IMR-90 (cell line): ENCODE measurements around the gene CLSTN1. TPM values are rescaled to one million over a fixed set of nuclear protein-coding genes. Genes with fewer than 3 reads are reported as not detected.
A peak's percentile ranks its signal among the peaks of the same experiment; 100 is the strongest.

Experiments used
- ATAC-seq: fragments of 200-7000 bp; cut with Tn5 transposase; 2 replicates; pipeline ENCODE4 v1.9.1; 2020; ENCODE audit warnings: low read depth, mild to moderate bottlenecking, moderate library complexity
- BruUV-seq: library from RNA; stranded (reverse); fragments of 400-500 nt; replicated peaks from 2 replicates; lab custom pipeline; 2021; lab: Mats Ljungman, UMichigan
- CTCF ChIA-PET: fragments of 300-600 bp; formaldehyde crosslinking; extraction: SDS; loops from one replicate; lab custom pipeline; 2021; ENCODE audit warnings: antibody characterized with exemption; lab: Yijun Ruan, JAX
- POLR2A ChIA-PET: fragments of 300-600 bp; sonication (Branson Sonifier 250); formaldehyde crosslinking; loops from one replicate; lab custom pipeline; 2022; ENCODE audit warnings: antibody characterized with exemption; ENCODE audit not compliant: unreplicated experiment; lab: Charles Lee
- DNase-seq: peaks from one replicate; pipeline ENCODE4 v3.0.0; 2013
- H2AFZ ChIP-seq: replicated peaks from 2 replicates; pipeline ENCODE3; 2013; ENCODE audit warnings: low read length, mild to moderate bottlenecking; ENCODE audit not compliant: poor library complexity
- H2AK5ac ChIP-seq: 2 replicates; pipeline ENCODE4 v1.6.1; 2013; ENCODE audit warnings: low read depth, low read length, inconsistent platforms
- H2AK9ac ChIP-seq: replicated peaks from 2 replicates; pipeline ENCODE3; 2013; ENCODE audit warnings: mild to moderate bottlenecking, low read depth, low read length, moderate library complexity; ENCODE audit not compliant: poor library complexity
- H2BK120ac ChIP-seq: 2 replicates; pipeline ENCODE4 v1.6.1; 2013; ENCODE audit warnings: low read depth, low read length, inconsistent platforms
- H2BK15ac ChIP-seq: 3 replicates; pipeline ENCODE4 v1.6.1; 2013; ENCODE audit warnings: low read depth, low read length, inconsistent platforms
- H2BK20ac ChIP-seq: 2 replicates; pipeline ENCODE4 v1.6.1; 2013; ENCODE audit warnings: low read depth, mild to moderate bottlenecking, inconsistent platforms, low read length, moderate library complexity
- H2BK5ac ChIP-seq: 2 replicates; pipeline ENCODE4 v1.6.1; 2013; ENCODE audit warnings: mild to moderate bottlenecking, low read depth, low read length, inconsistent platforms; ENCODE audit not compliant: poor library complexity, severe bottlenecking
- H3K14ac ChIP-seq: replicated peaks from 2 replicates; pipeline ENCODE4 v1.6.1; 2013; ENCODE audit warnings: low read depth, low read length, inconsistent platforms
- H3K18ac ChIP-seq: 2 replicates; pipeline ENCODE4 v1.6.1; 2013; ENCODE audit warnings: low read depth, low read length, control low read depth
- H3K23ac ChIP-seq: 2 replicates; pipeline ENCODE4 v1.6.1; 2013; ENCODE audit warnings: low read depth, low read length, inconsistent platforms
- H3K27ac ChIP-seq: 2 replicates; pipeline ENCODE4 v1.5.1; 2013; ENCODE audit warnings: mild to moderate bottlenecking, control low read depth, low read length; ENCODE audit not compliant: insufficient read depth
- H3K27me3 ChIP-seq: 2 replicates; pipeline ENCODE4 v1.6.1; 2013; ENCODE audit warnings: low read length; ENCODE audit not compliant: control insufficient read depth, insufficient read depth
- H3K36me3 ChIP-seq: 2 replicates; pipeline ENCODE4 v1.6.1; 2013; ENCODE audit warnings: low read length, mixed read lengths; ENCODE audit not compliant: control insufficient read depth, insufficient read depth
- H3K4ac ChIP-seq: 2 replicates; pipeline ENCODE4 v1.6.1; 2013; ENCODE audit warnings: low read depth, low read length, inconsistent platforms
- H3K4me1 ChIP-seq: 2 replicates; pipeline ENCODE4 v1.6.1; 2013; ENCODE audit warnings: low read length, mixed read lengths; ENCODE audit not compliant: control insufficient read depth, insufficient read depth
- H3K4me2 ChIP-seq: 2 replicates; pipeline ENCODE4 v1.6.1; 2013; ENCODE audit warnings: low read depth, mild to moderate bottlenecking, control low read depth, low read length, moderate library complexity
- H3K4me3 ChIP-seq: 2 replicates; pipeline ENCODE4 v1.5.1; 2013; ENCODE audit warnings: low read depth, mild to moderate bottlenecking, control low read depth, low read length, moderate library complexity; ENCODE audit not compliant: insufficient read depth
- H3K56ac ChIP-seq: 2 replicates; pipeline ENCODE4 v1.6.1; 2013; ENCODE audit warnings: low read length, inconsistent platforms; ENCODE audit not compliant: insufficient read depth; ENCODE audit errors: extremely low read depth
- H3K79me1 ChIP-seq, 2 experiments: 2 replicates each; pipeline ENCODE4 v1.6.1; 2013; ENCODE audit warnings: low read length in 2 of 2, inconsistent platforms in 1 of 2, low read depth in 1 of 2
- H3K9ac ChIP-seq: 2 replicates; pipeline ENCODE4 v1.6.1; 2013; ENCODE audit warnings: low read depth, low read length, control low read depth
- H3K9me1 ChIP-seq: 2 replicates; pipeline ENCODE4 v1.6.1; 2013; ENCODE audit warnings: low read length, inconsistent platforms; ENCODE audit not compliant: insufficient read depth
- H3K9me3 ChIP-seq: 2 replicates; pipeline ENCODE4 v1.6.1; 2013; ENCODE audit warnings: low read length; ENCODE audit not compliant: control insufficient read depth, insufficient read depth
- H4K20me1 ChIP-seq: 2 replicates; pipeline ENCODE4 v1.6.1; 2013; ENCODE audit warnings: low read length, inconsistent platforms; ENCODE audit not compliant: insufficient read depth
- H4K5ac ChIP-seq: 2 replicates; pipeline ENCODE4 v1.6.1; 2013; ENCODE audit warnings: mild to moderate bottlenecking, low read depth, low read length, control low read depth
- H4K8ac ChIP-seq, 2 experiments: 2 replicates each; pipeline ENCODE4 v1.6.1; 2013; ENCODE audit warnings: low read depth in 2 of 2, low read length in 2 of 2, control low read depth in 1 of 2, inconsistent platforms in 1 of 2
- H4K91ac ChIP-seq: 2 replicates; pipeline ENCODE4 v1.6.1; 2013; ENCODE audit warnings: low read depth, low read length, inconsistent platforms; ENCODE audit not compliant: insufficient read depth
- BHLHE40 ChIP-seq: fragments of 150-350 bp; IDR thresholded peaks from 2 replicates; pipeline ENCODE4 v1.6.1; 2016; ENCODE audit warnings: mild to moderate bottlenecking, low read depth, low read length
- CEBPB ChIP-seq: IDR thresholded peaks from 2 replicates; pipeline ENCODE4 v1.6.1; 2012; ENCODE audit warnings: low read depth, low read length, improper control_type of control experiment
- CHD1 ChIP-seq: IDR thresholded peaks from 2 replicates; pipeline ENCODE4 v1.6.1; 2012; ENCODE audit warnings: low read depth, low read length, improper control_type of control experiment
- FOS ChIP-seq: fragments of 150-350 bp; IDR thresholded peaks from 2 replicates; pipeline ENCODE4 v1.6.1; 2016; ENCODE audit warnings: low read depth, low read length
- MAFK ChIP-seq: IDR thresholded peaks from 2 replicates; pipeline ENCODE4 v1.6.1; 2012; ENCODE audit warnings: low read depth, low read length, improper control_type of control experiment
- MAZ ChIP-seq: IDR thresholded peaks from 2 replicates; pipeline ENCODE4 v1.6.1; 2012; ENCODE audit warnings: low read depth, mild to moderate bottlenecking, low read length, improper control_type of control experiment, moderate library complexity, borderline replicate concordance
- MXI1 ChIP-seq: IDR thresholded peaks from 2 replicates; pipeline ENCODE4 v1.6.1; 2012; ENCODE audit warnings: low read depth, mild to moderate bottlenecking, low read length, moderate library complexity, borderline replicate concordance
- NFE2L2 ChIP-seq: fragments of 150-350 bp; IDR thresholded peaks from 2 replicates; pipeline ENCODE4 v1.6.1; 2016; ENCODE audit warnings: low read depth, mild to moderate bottlenecking, low read length
- POLR2A ChIP-seq: IDR thresholded peaks from 2 replicates; pipeline ENCODE4 v1.6.1; 2012; ENCODE audit warnings: mild to moderate bottlenecking, low read depth, low read length
- RAD21 ChIP-seq: IDR thresholded peaks from 2 replicates; pipeline ENCODE4 v1.6.1; 2012; ENCODE audit warnings: low read length, improper control_type of control experiment
- RCOR1 ChIP-seq: IDR thresholded peaks from 2 replicates; pipeline ENCODE4 v1.6.1; 2012; ENCODE audit warnings: mild to moderate bottlenecking, low read length, improper control_type of control experiment; ENCODE audit not compliant: insufficient replicate concordance
- RFX5 ChIP-seq: IDR thresholded peaks from 2 replicates; pipeline ENCODE4 v1.8.0; 2012; ENCODE audit warnings: low read depth, mild to moderate bottlenecking, low read length, moderate library complexity
- SMC3 ChIP-seq: fragments of 150-350 bp; IDR thresholded peaks from 2 replicates; pipeline ENCODE4 v1.6.1; 2016; ENCODE audit warnings: low read depth, mild to moderate bottlenecking, antibody characterized with exemption, low read length, moderate library complexity
- dilution Hi-C: fragments of 300-500 bp; cut with HindIII; formaldehyde crosslinking; loops from one replicate; pipeline ENCODE4 v1.14.3; 2018; ENCODE audit warnings: low sequenced_read_pairs; ENCODE audit not compliant: unreplicated experiment
- in situ Hi-C: fragments of 300-500 bp; cut with MboI; formaldehyde crosslinking; loops from 3 replicates; pipeline ENCODE4 v1.14.3; 2019; ENCODE audit warnings: low sequenced_read_pairs, inconsistent platforms, mixed read lengths
- intact Hi-C: fragments of 100-400 bp; cut with micrococcal nuclease; formaldehyde crosslinking; loops from 2 replicates; pipeline ENCODE4 v1.10.0; 2022
- polyA plus RNA-seq, 3 experiments: library from polyadenylated mRNA; depleted of rRNA; stranded (reverse); fragments of >200 nt; gene quantifications; 2 replicates each; pipeline ENCODE4 v1.2.3, GENCODE V29; 2012; ENCODE audit warnings: low replicate concordance in 1 of 3
- total RNA-seq: library from RNA; depleted of rRNA; stranded (reverse); fragments of >200 nt; gene quantifications from 2 replicates; pipeline ENCODE4 v1.2.3, GENCODE V29; 2012
- TF ChIP-seq, protein P1 (sequence below): fragments of 150-350 bp; IDR thresholded peaks from 2 replicates; pipeline ENCODE4 v1.6.1; 2016; ENCODE audit warnings: low read depth, mild to moderate bottlenecking, low read length, moderate library complexity, borderline replicate concordance
- TF ChIP-seq, protein P2 (sequence below): conservative IDR thresholded peaks from 2 replicates; pipeline ENCODE4 v1.5.1; 2012; ENCODE audit warnings: mild to moderate bottlenecking, low read depth, low read length, improper control_type of control experiment
- TF ChIP-seq, protein P3 (sequence below): fragments of 150-350 bp; IDR thresholded peaks from 2 replicates; pipeline ENCODE4 v1.6.1; 2017; ENCODE audit warnings: mild to moderate bottlenecking, antibody characterized with exemption, low read length, low read depth

The CLSTN1 gene
- total and polyA plus RNA-seq, 2 of the 4 experiments (the other 2 are of a cell fraction): 30.1 to 72.2 TPM

DNA sequence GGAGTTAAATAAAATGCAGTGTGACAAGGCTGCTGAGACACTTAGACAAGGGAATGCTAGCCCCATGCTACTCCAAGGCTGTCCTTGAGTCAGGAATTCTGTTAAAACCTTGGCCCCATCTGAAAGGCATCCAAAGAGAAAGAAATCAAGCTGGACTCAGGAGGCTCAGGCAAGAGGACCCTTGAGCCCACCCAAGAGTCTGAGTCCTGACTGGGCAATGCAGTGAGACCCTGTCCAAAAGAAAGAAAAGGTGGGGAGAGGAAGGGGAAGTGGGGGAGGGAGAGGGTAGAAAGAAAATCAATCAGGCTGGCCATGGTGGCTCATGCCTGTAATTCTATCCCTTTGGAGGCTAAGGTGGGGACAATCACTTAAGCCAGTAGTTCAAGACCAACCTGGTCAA is 26.7 kb downstream of the CLSTN1 start:
- H4K91ac ChIP-seq: no peak overlapping the region
- no peaks in the 10 kb centered on the region for H3K9me3 ChIP-seq
- no peak overlapping the region for H3K9ac ChIP-seq
- intact Hi-C loops: no loop called here
- ATAC-seq: no peak
- H2BK15ac ChIP-seq: no peak overlapping the region
- peaks cover 17% of the 10 kb centered on the region for H3K9me1 ChIP-seq
- no peak overlapping the region for H3K14ac ChIP-seq
- no peak overlapping the region for H2AFZ ChIP-seq
- no peak overlapping the region for H3K4me3 ChIP-seq
- TF ChIP-seq, protein P1, sequence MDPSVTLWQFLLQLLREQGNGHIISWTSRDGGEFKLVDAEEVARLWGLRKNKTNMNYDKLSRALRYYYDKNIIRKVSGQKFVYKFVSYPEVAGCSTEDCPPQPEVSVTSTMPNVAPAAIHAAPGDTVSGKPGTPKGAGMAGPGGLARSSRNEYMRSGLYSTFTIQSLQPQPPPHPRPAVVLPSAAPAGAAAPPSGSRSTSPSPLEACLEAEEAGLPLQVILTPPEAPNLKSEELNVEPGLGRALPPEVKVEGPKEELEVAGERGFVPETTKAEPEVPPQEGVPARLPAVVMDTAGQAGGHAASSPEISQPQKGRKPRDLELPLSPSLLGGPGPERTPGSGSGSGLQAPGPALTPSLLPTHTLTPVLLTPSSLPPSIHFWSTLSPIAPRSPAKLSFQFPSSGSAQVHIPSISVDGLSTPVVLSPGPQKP: no peak
- TF ChIP-seq MXI1 (no peak), RCOR1 (no peak), SMC3 (no peak), CHD1 (no peak), BHLHE40 (no peak), POLR2A (no peak), MAZ (no peak), MAFK (no peak), RAD21 (no peak), FOS (no peak), NFE2L2 (no peak), RFX5 (no peak), CEBPB (no peak)
- TF ChIP-seq, protein P2, sequence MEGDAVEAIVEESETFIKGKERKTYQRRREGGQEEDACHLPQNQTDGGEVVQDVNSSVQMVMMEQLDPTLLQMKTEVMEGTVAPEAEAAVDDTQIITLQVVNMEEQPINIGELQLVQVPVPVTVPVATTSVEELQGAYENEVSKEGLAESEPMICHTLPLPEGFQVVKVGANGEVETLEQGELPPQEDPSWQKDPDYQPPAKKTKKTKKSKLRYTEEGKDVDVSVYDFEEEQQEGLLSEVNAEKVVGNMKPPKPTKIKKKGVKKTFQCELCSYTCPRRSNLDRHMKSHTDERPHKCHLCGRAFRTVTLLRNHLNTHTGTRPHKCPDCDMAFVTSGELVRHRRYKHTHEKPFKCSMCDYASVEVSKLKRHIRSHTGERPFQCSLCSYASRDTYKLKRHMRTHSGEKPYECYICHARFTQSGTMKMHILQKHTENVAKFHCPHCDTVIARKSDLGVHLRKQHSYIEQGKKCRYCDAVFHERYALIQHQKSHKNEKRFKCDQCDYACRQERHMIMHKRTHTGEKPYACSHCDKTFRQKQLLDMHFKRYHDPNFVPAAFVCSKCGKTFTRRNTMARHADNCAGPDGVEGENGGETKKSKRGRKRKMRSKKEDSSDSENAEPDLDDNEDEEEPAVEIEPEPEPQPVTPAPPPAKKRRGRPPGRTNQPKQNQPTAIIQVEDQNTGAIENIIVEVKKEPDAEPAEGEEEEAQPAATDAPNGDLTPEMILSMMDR: no peak
- TF ChIP-seq, protein P3, sequence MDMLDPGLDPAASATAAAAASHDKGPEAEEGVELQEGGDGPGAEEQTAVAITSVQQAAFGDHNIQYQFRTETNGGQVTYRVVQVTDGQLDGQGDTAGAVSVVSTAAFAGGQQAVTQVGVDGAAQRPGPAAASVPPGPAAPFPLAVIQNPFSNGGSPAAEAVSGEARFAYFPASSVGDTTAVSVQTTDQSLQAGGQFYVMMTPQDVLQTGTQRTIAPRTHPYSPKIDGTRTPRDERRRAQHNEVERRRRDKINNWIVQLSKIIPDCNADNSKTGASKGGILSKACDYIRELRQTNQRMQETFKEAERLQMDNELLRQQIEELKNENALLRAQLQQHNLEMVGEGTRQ: no peak
- CTCF ChIA-PET: no interaction called here
- H2BK120ac ChIP-seq: no peak overlapping the region
- H3K4me2 ChIP-seq: no peak overlapping the region
- no peak overlapping the region for H3K4ac ChIP-seq
- in situ Hi-C loops: loop anchor here (5.0 kb wide), 1 partner anchor 50 kb away; no protein-coding TSS in a partner anchor
- H3K56ac ChIP-seq: no peak overlapping the region
- peaks cover 33 to 73% of the 10 kb centered on the region in 2 experiments for H3K79me1 ChIP-seq
- H3K23ac ChIP-seq: peak overlapping the region; percentile 16; the same call in 1 of the 2 replicates
- H4K5ac ChIP-seq: no peak overlapping the region
- H2BK5ac ChIP-seq: no peak overlapping the region
- H3K18ac ChIP-seq: no peak overlapping the region
- BruUV-seq: no TSS peak
- H3K27ac ChIP-seq: no peak overlapping the region
- peaks cover 73% of the 10 kb centered on the region for H4K20me1 ChIP-seq
- no peak overlapping the region for H2AK5ac ChIP-seq
- H4K8ac ChIP-seq: no peak overlapping the region
- H3K4me1 ChIP-seq: peaks cover 10% of the 10 kb centered on the region; the same call in 1 of the 2 replicates
- H2BK20ac ChIP-seq: no peak overlapping the region
- dilution Hi-C loops: no loop called here
- no peaks in the 10 kb centered on the region for H3K27me3 ChIP-seq
- no peak for DNase-seq
- POLR2A ChIA-PET: no interaction called here
- H3K36me3 ChIP-seq: no peaks in the 10 kb centered on the region
- no peak overlapping the region for H2AK9ac ChIP-seq
